B cell (primary cell): Measurements from ENCODE around the gene ADCY7.

ENCODE experiments used
- CTCF ChIP-seq: fragments of 200-600 bp; IDR thresholded peaks from one replicate; pipeline ENCODE4 v1.8.0; 2022; ENCODE audit warnings: antibody characterized with exemption, mild to moderate bottlenecking
- EZH2 ChIP-seq: IDR thresholded peaks from 2 replicates; pipeline ENCODE4 v1.6.1; 2012; ENCODE audit warnings: borderline replicate concordance, low read depth, mild to moderate bottlenecking, moderate library complexity, low read length; ENCODE audit not compliant: insufficient read depth, poor library complexity, severe bottlenecking

- TF ChIP-seq CTCF (no peak), EZH2 (no peak)
These were observed 37.1 kb upstream of the ADCY7 start for GRCh38 chr16:50229149-50229726.
